Heart right ventricle (tissue), 16 donors: Measurements from ENCODE around the gene TAF1B. TPM values are rescaled to one million over a fixed set of nuclear protein-coding genes. Genes with fewer than 3 reads are reported as not detected.

Experiments used
- ATAC-seq, 8 donors: fragments of 200-7000 bp; cut with Tn5 transposase; one replicate each; pipeline ENCODE4 v1.9.1; 2020; ENCODE audit warnings: mild to moderate bottlenecking in 8 of 8, moderate library complexity in 8 of 8, moderate number of reproducible peaks in 1 of 8
- DNase-seq, 2 donors: peaks; one replicate each; pipeline ENCODE4 v3.0.0-alpha.2; 2020
- H3K27ac ChIP-seq, 10 donors: fragments of 200-600 bp; sonication (generic) in 2 of 10; one replicate each; pipeline versions ENCODE4 v1.5.0 to v1.8.0; 2020 to 2022; ENCODE audit warnings: mild to moderate bottlenecking in 3 of 10
- H3K27me3 ChIP-seq, 7 donors: fragments of 200-600 bp; one replicate each; pipeline ENCODE4 v1.8.0; 2021 to 2022; ENCODE audit warnings: mild to moderate bottlenecking in 2 of 7
- H3K36me3 ChIP-seq, 9 donors: fragments of 200-600 bp; sonication (generic) in 1 of 9; one replicate each; pipeline versions ENCODE4 v1.5.0 to v1.8.0; 2020 to 2022; ENCODE audit warnings: mild to moderate bottlenecking in 2 of 9
- H3K4me1 ChIP-seq, 9 donors: fragments of 200-600 bp; sonication (generic) in 1 of 9; one replicate each; pipeline versions ENCODE4 v1.5.0 to v1.8.0; 2020 to 2022; ENCODE audit warnings: mild to moderate bottlenecking in 4 of 9
- H3K4me3 ChIP-seq, 10 donors: fragments of 200-600 bp; sonication (generic) in 2 of 10; one replicate each; pipeline versions ENCODE4 v1.5.0 to v1.8.0; 2020 to 2022; ENCODE audit warnings: mild to moderate bottlenecking in 7 of 10, moderate library complexity in 2 of 10
- H3K9me3 ChIP-seq, 11 donors: fragments of 200-600 bp in 10 of 11; sonication (generic) in 2 of 11; one replicate each; pipeline versions ENCODE4 v1.5.0 to v1.8.0; 2013 to 2022; ENCODE audit warnings: mild to moderate bottlenecking in 2 of 11, control low read depth in 1 of 11, moderate library complexity in 1 of 11
- CTCF ChIP-seq, 9 donors: fragments of 200-600 bp; sonication (generic) in 2 of 9; IDR thresholded peaks; one replicate each; pipeline versions ENCODE4 v1.5.0 to v1.8.0; 2021 to 2022; ENCODE audit warnings: antibody characterized with exemption in 9 of 9, mild to moderate bottlenecking in 5 of 9, moderate library complexity in 1 of 9
- WGBS, 2 donors: extraction: QIAGEN DNeasy Blood & Tissue Kit; methylation state at CpG; one replicate each; pipeline ENCODE4 v1.1.7; 2013; ENCODE audit warnings: inconsistent platforms in 1 of 2; 5-methylcytosine and 5-hydroxymethylcytosine counted together
- intact Hi-C, 10 donors: fragments of 100-400 bp; cut with DNase I; formaldehyde crosslinking; loops; one replicate each; pipeline versions ENCODE4 v1.11.1 to v1.14.2; 2022
- polyA plus RNA-seq, 2 donors: library from polyadenylated mRNA; stranded (reverse); fragments of 200-250 nt; gene quantifications; one replicate each; pipeline ENCODE4 v1.2.3, GENCODE V29; 2013
- total RNA-seq, 10 donors: library from RNA; stranded (reverse); fragmentation: NEBNext Ultra II Directional in 3 of 10; extraction: Animal tissue kit (Norgen Biotek cat#: 25700) in 3 of 10; gene quantifications; one replicate each; pipeline versions ENCODE4 v1.2.1 to v1.2.4, GENCODE V29; 2021 to 2023
- donor health status: Arrhythmogenic right ventricular cardiomyopathy.
- donor health status: ischemic (EF 13 %, LVEDD 7.1; RV severe dilation, severe dysfunction).
- donor health status: healthy with polysubstance abuse.
- donor health status: DM: no; HTN: yes; CAD: no.
- donor health status: DM: no; HTN: no; CAD: no.
- donor health status: ischemic (EF 25% LVEDD 6.9; RV normal size, moderate dysfunction).
- donor health status: ischemic (EF 25% LVEDD 5.7; RV mildly dilated, moderate dysfunction).
- donor health status: healthy.
- donor health status: DM: yes; HTN: yes; CAD: no.
- donor health status: Ischemic cardiomyopathy.
- donor health status: ischemic (EF 35%, LVEDD 5.7; RV mildly dilated, moderate dysfunction).
- donor health status: nonischemic (EF 11% LVEDD 7.7; RV severe dilation, severe dysfunction).
- donor health status: DM: yes; HTN: yes; CAD: no.
- donor health status: PGD.
- donor health status: ischemic (EF 29% LVEDD 5.4; RV normal size, mild dysfunction).
- donor health status: nonischemic (EF 23%, LVEDD 6.1; RV moderate dilation, normal function).

Gene TAF1B
- total and polyA plus RNA-seq, 12 donors, result 1.8 to 7.9 (median 4.5) TPM

- TF ChIP-seq CTCF (IDR thresholded peaks at IDR 0.05), result no peak
- H3K27ac ChIP-seq, result no peak overlapping the region
- H3K27me3 ChIP-seq, result no peaks in the 10 kb centered on the region
- DNase-seq (no peak), ATAC-seq (no peak)
- no peak overlapping the region for H3K4me3 ChIP-seq
- H3K4me1 ChIP-seq, result peaks cover 0 to 4% (median 0%) of the 10 kb centered on the region in 9 donors
- WGBS, 2 donors, result 86 to 89% methylated on average over 8 of the region's 8 CpGs
- H3K9me3 ChIP-seq, result no peaks in the 10 kb centered on the region
- intact Hi-C loops, result no loop called here
- peaks cover 0 to 15% (median 0%) of the 10 kb centered on the region in 9 donors for H3K36me3 ChIP-seq
Observed at GRCh38 chr2:9965119-9965822, 122.0 kb downstream of the TAF1B start.

GRCh38 chr2:9966491-9967022 is 123.3 kb downstream of the TAF1B start:
- intact Hi-C loops, result no loop called here
- H3K36me3 ChIP-seq, result peaks cover 0 to 15% (median 0%) of the 10 kb centered on the region in 9 donors

GRCh38 chr2:9967053-9967775 is 123.9 kb downstream of the TAF1B start:
- WGBS, 2 donors, result 92% methylated on average over 11 of the region's 11 CpGs
- H3K27ac ChIP-seq, result no peak overlapping the region
- no peak overlapping the region for H3K4me3 ChIP-seq
- no peak for TF ChIP-seq CTCF (IDR thresholded peaks at IDR 0.05)
- peaks cover 0 to 11% (median 0%) of the 10 kb centered on the region in 9 donors for H3K4me1 ChIP-seq
- DNase-seq (no peak), ATAC-seq (no peak)
- intact Hi-C loops, result no loop called here
- no peaks in the 10 kb centered on the region for H3K9me3 ChIP-seq
- H3K27me3 ChIP-seq, result no peaks in the 10 kb centered on the region
- H3K36me3 ChIP-seq, result peaks cover 0 to 15% (median 0%) of the 10 kb centered on the region in 9 donors

More at GRCh38 chr2:9966491-9967022, 123.3 kb downstream of the TAF1B start:
- Histone ChIP-seq H3K27ac (no peak overlapping the region), H3K4me1 (peaks cover 0 to 11% (median 0%) of the 10 kb centered on the region in 9 donors), H3K27me3 (no peaks in the 10 kb centered on the region), H3K4me3 (no peak overlapping the region), H3K9me3 (no peaks in the 10 kb centered on the region)
- WGBS, 2 donors, result 82 to 85% methylated on average over 3 of the region's 3 CpGs
- ATAC-seq, result no peak
- DNase-seq, result no peak
- TF ChIP-seq CTCF (IDR thresholded peaks at IDR 0.05), result no peak
